Sigmoid colon (tissue), 3 donors: ENCODE data around the gene IRX4.

Source experiments
- CTCF ChIP-seq, 4 experiments: fragments of 450-650 bp in 3 of 4; fragments of 200-600 bp in 1 of 4; IDR thresholded peaks; one replicate each; pipeline ENCODE4 v1.5.1; 2016 to 2019; ENCODE audit warnings: antibody characterized with exemption in 4 of 4, mild to moderate bottlenecking in 3 of 4, moderate library complexity in 2 of 4
- POLR2A ChIP-seq, 2 donors: fragments of 450-650 bp; IDR thresholded peaks; one replicate each; pipeline ENCODE4 v1.6.1; 2016; ENCODE audit warnings: antibody characterized with exemption in 2 of 2, mild to moderate bottlenecking in 2 of 2, moderate library complexity in 2 of 2

GRCh38 chr5:1855075-1855474 lies 27.6 kb downstream of the IRX4 start:
- TF ChIP-seq CTCF (IDR thresholded peaks at IDR 0.05) (no peak), POLR2A (IDR thresholded peaks at IDR 0.05) (no peak)
